Left kidney (tissue), 2 donors: ENCODE measurements around the gene TM4SF1. TPM values are rescaled to one million over a fixed set of nuclear protein-coding genes. Genes with fewer than 3 reads are reported as not detected.
"Not testable (repeated sequence)": the region's sequence is repeated elsewhere in the genome, so short reads cannot be mapped to it uniquely, and the experiment has no call there.

ENCODE experiments used
- DNase-seq: peaks from one replicate; pipeline ENCODE4 v3.0.0-alpha.2; 2013
- polyA plus RNA-seq: library from polyadenylated mRNA; unstranded; fragments of 120-200 nt; gene quantifications from one replicate; pipeline ENCODE4 v1.2.1, GENCODE V29; 2013; ENCODE audit not compliant: insufficient read length

TM4SF1 gene
- polyA plus RNA-seq, 1 donor: 55.5 TPM

GRCh38 chr3:149396476-149396875 is 19.0 kb upstream of the TM4SF1 start:
- no peak for DNase-seq

GRCh38 chr3:149395107-149396089 is 17.9 kb upstream of the TM4SF1 start:
- no peak for DNase-seq

- DNase-seq: peak; percentile 60
Observed at GRCh38 chr3:149393345-149394160, 16.1 kb upstream of the TM4SF1 start.

GRCh38 chr3:149391960-149392359 is 14.5 kb upstream of the TM4SF1 start:
- no peak for DNase-seq

GRCh38 chr3:149390772-149391212 is 13.3 kb upstream of the TM4SF1 start:
- no peak for DNase-seq

- no peak for DNase-seq
Observed at GRCh38 chr3:149390294-149390693, 12.8 kb upstream of the TM4SF1 start.

- DNase-seq: no peak
Observed at GRCh38 chr3:149388531-149389417, 11.3 kb upstream of the TM4SF1 start.

- no peak for DNase-seq
Observed at GRCh38 chr3:149388001-149388440, 10.6 kb upstream of the TM4SF1 start.

GRCh38 chr3:149386299-149386606 is 8.8 kb upstream of the TM4SF1 start:
- no peak for DNase-seq

GRCh38 chr3:149385617-149386298 is 8.3 kb upstream of the TM4SF1 start:
- DNase-seq: no peak

GRCh38 chr3:149384911-149385321 is 7.5 kb upstream of the TM4SF1 start:
- DNase-seq: no peak

- no peak for DNase-seq
Observed at GRCh38 chr3:149384167-149384566, 6.7 kb upstream of the TM4SF1 start.

- no peak for DNase-seq
Observed at GRCh38 chr3:149383703-149384102, 6.3 kb upstream of the TM4SF1 start.

GRCh38 chr3:149382518-149382917 is 5.1 kb upstream of the TM4SF1 start:
- DNase-seq: no peak

- no peak for DNase-seq
Observed at GRCh38 chr3:149382101-149382467, 4.6 kb upstream of the TM4SF1 start.

GRCh38 chr3:149381173-149382100 is 4.0 kb upstream of the TM4SF1 start:
- no peak for DNase-seq

- DNase-seq: not testable (repeated sequence)
Observed at GRCh38 chr3:149380220-149380619, 2.8 kb upstream of the TM4SF1 start.

- no peak for DNase-seq
Observed at GRCh38 chr3:149378478-149379309, 1.2 kb upstream of the TM4SF1 start.

GRCh38 chr3:149376718-149377407 is 586 bp downstream of the TM4SF1 start:
- no peak for DNase-seq
